ENCODE measurements around the gene TMEM134. TPM values are rescaled to one million over a fixed set of nuclear protein-coding genes. Genes with fewer than 3 reads are reported as not detected.
"Not testable (repeated sequence)": the region's sequence is repeated elsewhere in the genome, so short reads cannot be mapped to it uniquely, and the experiment has no call there.

TMEM134 gene
- total RNA-seq, 5 donors from 2014 or later (not counting 1 experiment from before 2014, with no cell fraction given): 59.9 to 113 (median 106) TPM

DNA sequence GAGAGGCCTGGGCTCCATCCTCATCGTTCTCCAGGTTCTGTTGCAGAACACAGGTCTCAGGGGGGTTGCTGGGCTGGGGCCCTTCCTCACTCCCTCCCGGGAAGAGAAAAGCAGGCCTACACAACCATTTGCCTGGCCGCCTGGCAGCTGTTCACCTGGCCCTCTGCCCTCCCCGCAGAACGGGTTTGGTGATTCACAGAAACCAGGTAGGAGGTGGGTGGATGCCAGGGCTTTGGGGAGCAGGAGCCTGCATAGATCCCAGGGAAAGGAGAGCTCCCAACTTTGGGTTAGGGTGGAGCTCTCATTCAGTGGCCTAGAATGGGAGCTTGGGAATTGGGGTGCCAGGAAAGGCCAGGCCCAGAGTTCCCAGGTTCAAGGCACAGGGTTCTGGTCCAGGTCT, 995 bp downstream of the TMEM134 start:
- H3K36me3 Mint-ChIP-seq: no peaks in the 10 kb centered on the region
- peaks cover 11 to 63% of the 10 kb centered on the region in 2 experiments for H3K4me1 ChIP-seq (ENCODE audit: control insufficient read depth in 1 of 2, extremely low read depth in 1 of 2, insufficient read depth in 2 of 2, low read length in 2 of 2)
- peaks cover 32 to 44% (median 36%) of the 10 kb centered on the region in 3 donors for H3K4me1 Mint-ChIP-seq
- no peaks in the 10 kb centered on the region for H3K9me3 ChIP-seq
- 50% methylated on average over 3 of the region's 5 CpGs for WGBS (ENCODE audit: insufficient coverage)
- H3K4me3 ChIP-seq (ENCODE audit: control insufficient read depth in 1 of 2, extremely low read depth in 1 of 2, low read length in 1 of 2): peak overlapping the region; percentile 80 to 84
- no peaks in the 10 kb centered on the region for H3K27me3 ChIP-seq (replicated peaks in 1 of 2; ENCODE audit: control insufficient read depth in 2 of 2, extremely low read depth in 1 of 2, insufficient read depth in 2 of 2, low read length in 1 of 2)
- POLR2A ChIA-PET: interaction anchor here (0.6 to 1.3 kb wide), 2 partner anchors 27 to 31 kb away, joined by 3 to 4 read pairs; no protein-coding TSS in a partner anchor
- DNase-seq (no peak), ATAC-seq (replicated peaks in 1 of 4) (no peak)
- H3K27ac ChIP-seq (ENCODE audit: low read length): peak overlapping the region; percentile 56
- CTCF ChIA-PET: interaction anchor here in 1 of 2 donors (0.5 to 1.5 kb wide), 3 partner anchors 14 to 66 kb away, joined by 3 to 10 read pairs (median 7); partner anchors contain the start of genes PPP1CA and PTPRCAP
- peak overlapping the region; percentile 83 to 88 (median 87) for H3K4me3 Mint-ChIP-seq
- no peaks in the 10 kb centered on the region for H3K9me3 Mint-ChIP-seq
- H3K27me3 Mint-ChIP-seq: no peaks in the 10 kb centered on the region
- H3K27ac Mint-ChIP-seq: peak overlapping the region; percentile 89 to 93
- peaks cover 4 to 7% of the 10 kb centered on the region in 2 donors for H3K36me3 ChIP-seq (ENCODE audit: control insufficient read depth in 2 of 2, extremely low read depth in 1 of 2, insufficient read depth in 1 of 2, low read length in 1 of 2)

DNA sequence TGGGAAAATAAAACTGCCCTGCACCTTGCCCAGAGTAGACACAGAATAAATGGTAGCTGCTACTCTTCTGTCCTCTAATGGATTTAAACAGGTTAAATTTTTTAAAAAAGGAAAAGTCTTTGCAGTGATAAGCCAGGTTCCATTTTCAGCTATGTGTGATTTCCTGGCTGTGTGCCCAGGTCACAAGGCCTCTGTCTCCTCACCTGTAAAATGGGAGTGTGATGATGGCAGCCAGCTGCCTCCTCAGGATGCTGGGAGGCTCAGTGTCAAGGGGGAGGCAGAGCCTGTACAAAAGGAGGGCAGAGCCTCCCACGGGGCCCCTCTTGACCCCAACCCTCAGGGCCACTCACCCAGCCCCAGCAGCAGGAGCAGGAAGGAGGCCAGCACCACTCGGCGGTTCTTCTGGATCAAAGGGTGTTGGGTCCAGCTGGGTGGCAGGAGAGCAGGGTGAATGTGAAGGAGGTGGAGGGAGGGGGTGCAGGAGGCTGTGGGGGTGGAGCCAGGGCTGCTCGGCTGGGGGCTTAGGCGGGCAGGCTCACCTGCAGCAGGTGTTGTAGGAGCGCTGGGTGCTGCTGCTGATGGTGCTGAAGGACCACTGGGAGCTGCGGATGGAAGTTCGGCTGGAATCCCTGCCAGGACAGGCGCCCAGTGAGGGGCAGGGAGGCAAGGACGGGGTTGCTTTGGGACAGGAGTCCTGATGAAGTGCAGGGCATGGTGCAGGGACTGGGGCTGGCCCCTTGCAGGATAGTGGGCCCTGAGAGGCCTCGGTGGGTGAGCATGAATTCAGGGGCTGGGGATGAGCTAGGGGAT, 1.9 kb downstream of the TMEM134 start:
- Histone ChIP-seq H3K4me3 (ENCODE audit: control insufficient read depth in 1 of 2, extremely low read depth in 1 of 2, low read length in 1 of 2) (no peak overlapping the region), H3K4me1 (ENCODE audit: control insufficient read depth in 1 of 2, extremely low read depth in 1 of 2, insufficient read depth in 2 of 2, low read length in 2 of 2) (peaks cover 11 to 63% of the 10 kb centered on the region in 2 experiments), H3K27me3 (replicated peaks in 1 of 2; ENCODE audit: control insufficient read depth in 2 of 2, extremely low read depth in 1 of 2, insufficient read depth in 2 of 2, low read length in 1 of 2) (no peaks in the 10 kb centered on the region), H3K9me3 (no peaks in the 10 kb centered on the region), H3K36me3 (ENCODE audit: control insufficient read depth in 2 of 2, extremely low read depth in 1 of 2, insufficient read depth in 1 of 2, low read length in 1 of 2) (peaks cover 4 to 7% of the 10 kb centered on the region in 2 donors), H3K27ac (ENCODE audit: low read length) (no peak overlapping the region)
- no peaks in the 10 kb centered on the region for H3K36me3 Mint-ChIP-seq
- ChIA-PET CTCF (interaction anchor here in 1 of 2 donors (1.5 kb wide), 1 partner anchor 30 kb away, joined by 7 read pairs; the partner anchor contains the start of gene PTPRCAP), POLR2A (interaction anchor here (0.6 kb wide), 2 partner anchors 20 to 63 kb away, joined by 6 to 7 read pairs; partner anchors contain the start of gene TBC1D10C (in 1 of the 2))
- 92% methylated on average over 8 of the region's 11 CpGs for WGBS (ENCODE audit: insufficient coverage)
- no peak for DNase-seq
- H3K9me3 Mint-ChIP-seq: no peaks in the 10 kb centered on the region
- peaks cover 32 to 46% (median 36%) of the 10 kb centered on the region in 3 donors for H3K4me1 Mint-ChIP-seq
- H3K4me3 Mint-ChIP-seq: peak overlapping the region; percentile 83 to 88 (median 87)
- H3K27me3 Mint-ChIP-seq: no peaks in the 10 kb centered on the region
- no peak for ATAC-seq (replicated peaks in 1 of 4)
- H3K27ac Mint-ChIP-seq: peak overlapping the region; percentile 89 to 93

DNA sequence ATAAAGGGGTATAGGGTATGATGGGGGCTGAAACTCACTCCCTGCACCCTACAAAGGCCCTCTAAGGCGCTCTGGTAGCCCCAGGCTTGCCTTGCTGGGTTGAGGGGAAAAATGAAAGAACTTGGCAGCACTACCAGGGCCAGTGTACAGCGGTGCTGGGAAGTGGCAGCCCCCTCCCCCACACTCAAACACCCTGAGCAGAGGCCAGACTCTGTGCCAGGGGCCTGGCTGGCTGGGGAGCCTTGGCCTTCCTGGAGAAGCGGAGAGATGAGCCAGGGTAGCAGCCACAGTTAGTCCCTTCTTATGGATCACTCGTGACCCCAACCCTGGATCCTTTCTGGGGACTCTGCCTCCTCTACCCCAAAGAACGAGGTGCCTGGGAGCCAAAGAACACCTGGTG, 2.7 kb downstream of the TMEM134 start:
- H3K36me3 ChIP-seq (ENCODE audit: control insufficient read depth in 2 of 2, extremely low read depth in 1 of 2, insufficient read depth in 1 of 2, low read length in 1 of 2): peaks cover 4 to 7% of the 10 kb centered on the region in 2 donors
- CTCF ChIA-PET: no interaction called here
- H3K4me3 ChIP-seq (ENCODE audit: control insufficient read depth in 1 of 2, extremely low read depth in 1 of 2, low read length in 1 of 2): no peak overlapping the region
- peaks cover 11 to 63% of the 10 kb centered on the region in 2 experiments for H3K4me1 ChIP-seq (ENCODE audit: control insufficient read depth in 1 of 2, extremely low read depth in 1 of 2, insufficient read depth in 2 of 2, low read length in 2 of 2)
- no peak for DNase-seq
- peak overlapping the region in 2 of 3 donors; percentile 47 to 88 for H3K4me3 Mint-ChIP-seq
- ATAC-seq (replicated peaks in 1 of 4): no peak
- 100% methylated on average over 2 of the region's 5 CpGs for WGBS (ENCODE audit: insufficient coverage)
- peak overlapping the region; percentile 66 to 89 for H3K27ac Mint-ChIP-seq
- H3K27me3 Mint-ChIP-seq: no peaks in the 10 kb centered on the region
- no peak overlapping the region for H3K27ac ChIP-seq (ENCODE audit: low read length)
- H3K9me3 Mint-ChIP-seq: no peaks in the 10 kb centered on the region
- no peaks in the 10 kb centered on the region for H3K9me3 ChIP-seq
- no peaks in the 10 kb centered on the region for H3K36me3 Mint-ChIP-seq
- H3K27me3 ChIP-seq (replicated peaks in 1 of 2; ENCODE audit: control insufficient read depth in 2 of 2, extremely low read depth in 1 of 2, insufficient read depth in 2 of 2, low read length in 1 of 2): no peaks in the 10 kb centered on the region
- POLR2A ChIA-PET: no interaction called here
- H3K4me1 Mint-ChIP-seq: peaks cover 32 to 43% (median 36%) of the 10 kb centered on the region in 3 donors

DNA sequence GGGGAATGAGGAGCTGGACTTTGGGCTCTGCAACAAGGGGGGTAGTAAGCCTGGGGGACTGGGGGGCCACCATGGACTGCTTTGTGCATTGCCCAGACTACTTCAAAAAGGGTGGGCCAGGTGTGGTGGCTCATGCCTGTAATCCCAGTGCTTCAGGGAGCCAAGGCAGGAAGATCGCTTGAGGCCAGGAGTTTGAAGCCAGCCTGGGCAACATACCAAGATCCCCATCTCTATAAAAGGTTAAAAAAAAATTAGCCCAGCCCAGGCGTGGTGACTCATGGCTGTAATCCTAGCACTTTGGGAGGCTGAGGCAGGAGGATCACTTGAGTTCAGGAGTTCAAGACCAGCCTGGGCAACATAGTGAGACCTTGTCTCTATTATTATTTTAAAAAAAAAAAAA, 3.5 kb downstream of the TMEM134 start:
- POLR2A ChIA-PET; H3K9me3 Mint-ChIP-seq; H3K36me3 Mint-ChIP-seq; ATAC-seq (replicated peaks in 1 of 4); DNase-seq; H3K9me3 ChIP-seq; H3K36me3 ChIP-seq (ENCODE audit: control insufficient read depth in 2 of 2, extremely low read depth in 1 of 2, insufficient read depth in 1 of 2, low read length in 1 of 2); H3K27me3 Mint-ChIP-seq; H3K27me3 ChIP-seq (replicated peaks in 1 of 2; ENCODE audit: control insufficient read depth in 2 of 2, extremely low read depth in 1 of 2, insufficient read depth in 2 of 2, low read length in 1 of 2): not testable (repeated sequence)
- H3K4me1 Mint-ChIP-seq: peaks cover 32 to 42% (median 36%) of the 10 kb centered on the region in 3 donors
- Histone ChIP-seq H3K27ac (ENCODE audit: low read length) (peak overlapping the region; percentile 85), H3K4me1 (ENCODE audit: control insufficient read depth in 1 of 2, extremely low read depth in 1 of 2, insufficient read depth in 2 of 2, low read length in 2 of 2) (peaks cover 11 to 63% of the 10 kb centered on the region in 2 experiments), H3K4me3 (ENCODE audit: control insufficient read depth in 1 of 2, extremely low read depth in 1 of 2, low read length in 1 of 2) (peak overlapping the region; percentile 60 to 86)
- H3K27ac Mint-ChIP-seq: peak overlapping the region; percentile 94 to 96
- H3K4me3 Mint-ChIP-seq: peak overlapping the region; percentile 78 to 82 (median 81)
- CTCF ChIA-PET: interaction anchor here in 1 of 2 donors (0.6 kb wide), 1 partner anchor 34 kb away, joined by 3 read pairs; no protein-coding TSS in a partner anchor
- no CpG with 5 or more reads among the region's 2 CpGs for WGBS (ENCODE audit: insufficient coverage)

DNA sequence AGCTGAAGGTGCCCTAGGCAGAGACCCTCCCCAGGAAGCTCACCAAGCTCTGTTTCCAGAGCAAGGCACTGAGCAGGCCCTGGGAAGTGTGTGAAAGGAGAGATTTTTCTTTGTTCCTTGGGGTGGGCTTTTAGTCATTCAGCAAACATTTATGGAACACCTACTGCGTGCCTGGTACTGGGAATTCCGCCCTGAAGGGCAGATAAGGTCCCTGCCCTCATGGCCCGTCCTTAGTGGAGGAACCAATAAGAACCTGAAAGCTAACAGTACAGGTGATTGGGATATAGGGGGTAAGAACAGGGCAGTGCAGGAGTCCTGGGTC, 3.9 kb downstream of the TMEM134 start:
- ChIA-PET POLR2A (no interaction called here), CTCF (interaction anchor here in 1 of 2 donors (0.6 kb wide), 1 partner anchor 34 kb away, joined by 3 read pairs; no protein-coding TSS in a partner anchor)
- Mint-ChIP-seq H3K4me3 (peak overlapping the region; percentile 78 to 82 (median 81)), H3K36me3 (no peaks in the 10 kb centered on the region), H3K27ac (peak overlapping the region; percentile 94 to 96), H3K9me3 (no peaks in the 10 kb centered on the region), H3K4me1 (peaks cover 33 to 44% (median 36%) of the 10 kb centered on the region in 3 donors), H3K27me3 (no peaks in the 10 kb centered on the region)
- H3K4me1 ChIP-seq (ENCODE audit: control insufficient read depth in 1 of 2, extremely low read depth in 1 of 2, insufficient read depth in 2 of 2, low read length in 2 of 2): peaks cover 11 to 63% of the 10 kb centered on the region in 2 experiments
- 77% methylated on average over 3 of the region's 3 CpGs for WGBS (ENCODE audit: insufficient coverage)
- peaks cover 4 to 7% of the 10 kb centered on the region in 2 donors for H3K36me3 ChIP-seq (ENCODE audit: control insufficient read depth in 2 of 2, extremely low read depth in 1 of 2, insufficient read depth in 1 of 2, low read length in 1 of 2)
- H3K9me3 ChIP-seq: no peaks in the 10 kb centered on the region
- no peaks in the 10 kb centered on the region for H3K27me3 ChIP-seq (replicated peaks in 1 of 2; ENCODE audit: control insufficient read depth in 2 of 2, extremely low read depth in 1 of 2, insufficient read depth in 2 of 2, low read length in 1 of 2)
- H3K4me3 ChIP-seq (ENCODE audit: control insufficient read depth in 1 of 2, extremely low read depth in 1 of 2, low read length in 1 of 2): peak overlapping the region; percentile 60 to 86
- ATAC-seq (replicated peaks in 1 of 4): no peak
- H3K27ac ChIP-seq (ENCODE audit: low read length): peak overlapping the region; percentile 85
- DNase-seq: no peak

DNA sequence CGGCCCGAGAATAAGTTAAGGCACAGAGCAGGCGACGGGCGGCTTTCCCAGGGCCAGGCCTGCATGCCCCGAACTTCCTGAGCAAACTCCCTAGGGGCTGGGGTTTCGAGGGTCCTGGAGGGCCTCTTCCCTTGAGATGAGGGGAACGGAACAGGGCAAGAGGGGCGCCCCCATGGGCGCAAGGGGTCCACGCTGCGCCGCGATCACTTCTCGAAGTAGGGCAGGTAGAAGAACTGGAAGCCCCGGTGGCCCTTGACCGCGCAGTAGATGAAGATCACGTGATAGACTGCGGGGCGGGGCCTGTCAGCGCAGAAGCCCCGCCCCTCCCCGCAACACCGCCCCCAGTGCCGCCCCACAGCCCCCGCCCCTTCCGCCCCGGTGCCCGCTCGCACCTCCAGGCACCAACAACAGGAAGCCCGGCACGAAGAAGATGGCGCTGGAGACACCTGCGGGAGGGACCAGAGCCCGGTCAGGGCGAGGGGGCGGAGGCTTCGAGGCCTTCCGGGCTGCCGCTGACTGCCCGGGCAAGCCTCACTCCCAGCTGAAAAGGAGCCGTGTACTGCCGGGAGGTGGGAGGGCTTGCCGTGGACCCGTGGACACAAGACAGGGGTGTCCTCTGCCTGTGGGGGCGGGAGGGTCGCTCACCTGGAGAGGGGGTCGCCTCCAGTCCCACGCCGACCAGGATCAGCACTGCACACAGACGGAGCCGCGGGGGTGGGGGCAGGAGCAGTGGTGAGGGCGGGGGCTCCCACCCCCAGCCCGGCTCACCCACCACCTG, 4.5 kb downstream of the TMEM134 start:
- Histone ChIP-seq H3K4me3 (ENCODE audit: control insufficient read depth in 1 of 2, extremely low read depth in 1 of 2, low read length in 1 of 2) (peak overlapping the region; percentile 60 to 86), H3K9me3 (no peaks in the 10 kb centered on the region), H3K27me3 (replicated peaks in 1 of 2; ENCODE audit: control insufficient read depth in 2 of 2, extremely low read depth in 1 of 2, insufficient read depth in 2 of 2, low read length in 1 of 2) (no peaks in the 10 kb centered on the region), H3K27ac (ENCODE audit: low read length) (peak overlapping the region; percentile 85), H3K36me3 (ENCODE audit: control insufficient read depth in 2 of 2, extremely low read depth in 1 of 2, insufficient read depth in 1 of 2, low read length in 1 of 2) (peaks cover 4 to 7% of the 10 kb centered on the region in 2 donors), H3K4me1 (ENCODE audit: control insufficient read depth in 1 of 2, extremely low read depth in 1 of 2, insufficient read depth in 2 of 2, low read length in 2 of 2) (peaks cover 11 to 59% of the 10 kb centered on the region in 2 experiments)
- Mint-ChIP-seq H3K9me3 (no peaks in the 10 kb centered on the region), H3K36me3 (no peaks in the 10 kb centered on the region), H3K27me3 (no peaks in the 10 kb centered on the region), H3K4me1 (peaks cover 36 to 49% (median 36%) of the 10 kb centered on the region in 3 donors), H3K27ac (peak overlapping the region; percentile 94 to 96), H3K4me3 (peak overlapping the region; percentile 78 to 82 (median 81))
- CTCF ChIA-PET: no interaction called here
- DNase-seq (peak; percentile 80 to 94 (median 91)), ATAC-seq (replicated peaks in 1 of 4) (peak; percentile 78 to 82 (median 80))
- POLR2A ChIA-PET: no interaction called here
- 17% methylated on average over 24 of the region's 56 CpGs for WGBS (ENCODE audit: insufficient coverage)

All from T-cell (primary cell).